NCI-H510A treated with DMSO at 0.1 percent for 48 hours (cell line): ENCODE results near the gene FAM13A.

Experiments used
- DNase-seq: peaks from one replicate; lab custom pipeline; 2025; lab: John Stamatoyannopoulos, UW

The FAM13A gene

GRCh38 chr4:88812420-88812819, 244.6 kb downstream of the FAM13A start:
- peak; percentile 28 for DNase-seq

- DNase-seq: no peak
Measured at GRCh38 chr4:88811904-88812303, 245.1 kb downstream of the FAM13A start.

- no peak for DNase-seq
Measured at GRCh38 chr4:88810325-88810724, 246.7 kb downstream of the FAM13A start.

GRCh38 chr4:88809576-88810219, 247.3 kb downstream of the FAM13A start:
- DNase-seq: no peak

DNA sequence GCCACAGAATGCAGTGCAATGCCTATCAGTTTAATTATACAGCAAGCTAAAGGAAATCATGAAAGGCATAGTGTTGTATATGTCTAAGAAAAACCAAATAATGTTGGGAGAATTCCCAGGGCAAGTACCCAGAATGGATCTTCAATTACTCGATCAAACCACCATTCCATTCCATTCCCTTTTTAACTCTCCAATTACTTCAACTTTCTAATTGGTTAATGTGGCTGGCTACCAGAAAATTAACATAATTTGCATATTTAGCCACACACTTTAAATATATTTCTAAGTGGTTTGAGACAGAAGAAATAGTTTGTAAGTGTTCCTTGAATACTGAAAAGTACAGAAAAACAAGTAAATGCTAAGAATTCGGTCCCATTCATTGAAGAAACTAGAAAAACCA, 247.9 kb downstream of the FAM13A start:
- DNase-seq: no peak

DNA sequence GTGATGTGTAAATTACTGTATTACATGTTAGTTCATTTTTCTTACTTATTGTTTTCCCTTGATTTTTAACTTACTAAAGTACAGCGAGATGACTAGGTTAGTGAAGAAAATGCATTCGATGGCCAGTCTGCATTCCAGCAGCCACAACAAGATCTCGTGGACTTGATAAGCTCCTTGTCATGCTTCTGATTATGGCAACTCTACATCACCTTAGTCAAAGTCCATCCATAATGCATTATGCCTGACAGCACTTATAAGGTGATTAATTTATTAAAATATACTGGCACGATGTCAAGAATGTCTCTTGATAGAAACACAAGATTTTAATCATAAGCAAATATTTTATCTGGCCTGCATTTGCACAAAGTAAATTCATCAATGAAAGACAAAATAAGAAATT, 249.5 kb downstream of the FAM13A start:
- DNase-seq: no peak

GRCh38 chr4:88804234-88804633, 252.8 kb downstream of the FAM13A start:
- no peak for DNase-seq

GRCh38 chr4:88803600-88804096, 253.3 kb downstream of the FAM13A start:
- DNase-seq: no peak

- DNase-seq: no peak
Measured at GRCh38 chr4:88802585-88803286, 254.2 kb downstream of the FAM13A start.

- DNase-seq: no peak
Measured at GRCh38 chr4:88802138-88802537, 254.8 kb downstream of the FAM13A start.

DNA sequence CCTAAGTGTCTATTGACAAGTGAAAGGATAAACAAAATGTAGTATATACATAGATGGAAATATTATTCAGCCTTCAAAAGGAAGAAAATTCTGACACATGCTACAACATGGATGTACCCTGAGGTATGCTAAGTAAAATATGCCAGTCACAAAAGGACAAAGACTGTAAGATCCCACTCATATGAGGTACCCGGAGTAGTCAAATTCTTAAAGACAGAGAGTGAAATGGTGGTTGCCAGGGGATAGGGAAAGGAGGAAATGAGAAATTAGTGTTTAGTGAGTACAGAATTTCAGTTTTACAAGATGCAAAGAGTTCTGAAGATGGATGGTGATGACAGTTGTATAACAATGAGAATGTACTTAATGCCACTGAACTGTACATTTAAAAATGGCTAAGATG, 257.1 kb downstream of the FAM13A start:
- no peak for DNase-seq

DNA sequence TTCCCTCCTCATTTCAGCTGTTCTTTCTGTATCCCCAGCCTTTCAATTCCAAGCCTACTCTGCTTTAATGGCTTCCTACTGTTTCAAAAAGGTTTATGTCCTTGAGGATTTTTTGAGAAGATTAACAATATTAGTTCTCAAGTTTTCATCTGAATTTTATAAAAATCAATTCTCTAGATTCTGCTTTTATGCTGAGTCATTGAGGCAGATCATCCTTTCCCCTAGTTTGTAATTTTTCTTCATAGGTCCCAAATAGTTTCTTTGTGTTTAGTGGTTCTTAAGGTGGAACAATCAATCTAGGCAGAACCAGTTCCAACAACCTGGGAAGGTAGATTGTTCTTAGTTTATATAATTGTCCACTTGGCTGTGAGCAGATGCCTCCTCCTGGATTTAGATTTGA, 259.3 kb downstream of the FAM13A start:
- DNase-seq: no peak

- no peak for DNase-seq
Measured at GRCh38 chr4:88796545-88796944, 260.4 kb downstream of the FAM13A start.

GRCh38 chr4:88794952-88795351, 262.0 kb downstream of the FAM13A start:
- no peak for DNase-seq

DNA sequence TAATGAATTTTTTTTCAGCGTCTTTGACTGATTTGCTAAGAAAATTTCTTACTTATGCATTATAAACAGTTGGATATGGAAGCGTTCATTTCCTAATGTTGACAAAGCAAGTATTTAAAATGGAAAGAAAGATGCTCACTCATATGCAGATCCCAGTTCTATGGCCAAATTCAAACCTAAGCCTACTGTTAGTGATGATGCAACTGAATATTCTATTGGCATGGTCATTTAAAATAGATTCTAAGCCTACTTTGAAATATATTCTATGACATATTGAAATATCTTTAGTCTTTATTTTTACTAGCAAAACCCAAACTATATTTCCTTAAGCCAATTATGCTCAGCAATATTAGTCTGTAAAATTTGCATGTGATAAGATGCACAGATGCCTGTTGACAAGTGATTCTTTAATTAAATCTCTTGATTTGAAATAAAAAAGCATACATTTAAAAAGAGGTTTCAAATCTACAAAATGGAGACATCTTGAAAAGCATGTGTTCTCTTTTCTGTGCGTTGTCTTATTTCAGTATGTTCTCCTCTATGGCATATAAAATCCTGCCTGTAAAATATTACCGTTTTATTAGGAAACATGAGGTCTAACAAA, 262.8 kb downstream of the FAM13A start:
- DNase-seq: no peak

- no peak for DNase-seq
Measured at GRCh38 chr4:88793475-88793874, 263.5 kb downstream of the FAM13A start.

GRCh38 chr4:88792821-88793220, 264.2 kb downstream of the FAM13A start:
- no peak for DNase-seq

GRCh38 chr4:88792268-88792781, 264.7 kb downstream of the FAM13A start:
- DNase-seq: no peak

DNA sequence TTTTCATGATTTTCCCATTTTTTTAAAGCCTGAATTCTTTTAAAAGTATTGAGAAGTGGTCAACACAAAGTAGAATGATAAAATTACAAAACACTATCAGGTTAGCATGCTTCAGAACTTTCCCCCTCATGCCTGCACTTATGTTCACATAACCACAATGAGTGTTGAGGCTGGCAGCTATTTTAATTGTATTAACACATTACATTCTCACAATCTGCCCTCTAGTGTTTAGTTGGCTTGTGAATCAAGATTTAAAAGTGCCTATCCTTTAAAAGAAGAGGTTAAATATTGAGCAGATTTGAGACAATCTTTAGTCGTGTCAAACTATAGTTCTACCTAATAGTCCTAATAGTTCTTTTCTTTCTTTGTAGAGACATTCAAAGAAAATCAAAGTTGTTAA, 265.7 kb downstream of the FAM13A start:
- peak; percentile 29 for DNase-seq

DNA sequence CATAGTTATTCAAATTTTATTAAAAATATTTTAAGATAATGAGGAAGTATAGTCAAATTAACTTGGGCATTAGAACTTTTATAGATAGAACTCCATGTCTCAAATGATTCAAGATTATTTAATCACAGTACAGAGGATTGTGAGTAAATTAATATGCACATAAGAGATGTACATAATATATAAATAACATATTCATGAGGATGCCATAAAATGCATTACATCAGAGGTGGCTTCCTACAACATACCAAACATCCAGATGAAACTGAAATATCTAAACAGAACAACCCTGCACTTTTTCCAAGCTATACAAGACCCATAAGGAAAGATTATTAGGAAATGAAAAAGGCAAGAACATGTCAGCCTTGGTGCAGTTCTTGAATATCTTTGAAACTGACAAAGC, 268.1 kb downstream of the FAM13A start:
- no peak for DNase-seq

- no peak for DNase-seq
Measured at GRCh38 chr4:88788424-88788823, 268.6 kb downstream of the FAM13A start.

GRCh38 chr4:88786011-88786410, 271.0 kb downstream of the FAM13A start:
- DNase-seq: no peak

- DNase-seq: no peak
Measured at GRCh38 chr4:88780389-88780788, 276.6 kb downstream of the FAM13A start.
